Dermis blood vessel endothelial cell (primary cell): ENCODE results near the gene MCTP1. TPM values are rescaled to one million over a fixed set of nuclear protein-coding genes. Genes with fewer than 3 reads are reported as not detected.
"Not testable (repeated sequence)": the region's sequence is repeated elsewhere in the genome, so short reads cannot be mapped to it uniquely, and the experiment has no call there.

Experiments
- DNase-seq: peaks from one replicate; pipeline ENCODE4 v3.0.0; 2010
- total RNA-seq: library from RNA; depleted of rRNA; stranded (reverse); fragments of >200 nt; gene quantifications from 2 replicates; pipeline ENCODE4 v1.2.3, GENCODE V29; 2014

The MCTP1 gene
- total RNA-seq, 1 donor from 2014 or later = 255 TPM

- peak; percentile 67 for DNase-seq
These were observed 257.7 kb downstream of the MCTP1 start for GRCh38 chr5:95027151-95027721.

DNA sequence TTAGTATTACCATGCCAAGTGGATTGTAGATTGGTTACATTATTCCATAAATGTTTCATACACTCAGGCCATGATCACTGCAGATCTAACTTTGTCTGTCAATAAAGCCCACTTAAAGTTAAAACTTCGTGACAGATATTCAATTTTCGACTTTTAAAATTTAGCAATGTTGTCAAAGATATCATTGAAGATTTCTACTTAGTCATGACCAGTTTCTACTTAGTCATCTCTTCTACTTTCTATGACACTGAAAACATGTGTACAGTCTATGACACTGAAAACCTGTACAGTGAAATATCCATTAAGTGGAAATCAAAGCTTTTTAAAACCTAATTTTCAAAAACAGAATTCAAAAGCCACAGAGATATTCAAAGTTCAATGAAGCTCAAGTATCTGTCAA lies 258.2 kb downstream of the MCTP1 start:
- no peak for DNase-seq

GRCh38 chr5:95022967-95023695 lies 261.8 kb downstream of the MCTP1 start:
- DNase-seq = peak; percentile 57

DNA sequence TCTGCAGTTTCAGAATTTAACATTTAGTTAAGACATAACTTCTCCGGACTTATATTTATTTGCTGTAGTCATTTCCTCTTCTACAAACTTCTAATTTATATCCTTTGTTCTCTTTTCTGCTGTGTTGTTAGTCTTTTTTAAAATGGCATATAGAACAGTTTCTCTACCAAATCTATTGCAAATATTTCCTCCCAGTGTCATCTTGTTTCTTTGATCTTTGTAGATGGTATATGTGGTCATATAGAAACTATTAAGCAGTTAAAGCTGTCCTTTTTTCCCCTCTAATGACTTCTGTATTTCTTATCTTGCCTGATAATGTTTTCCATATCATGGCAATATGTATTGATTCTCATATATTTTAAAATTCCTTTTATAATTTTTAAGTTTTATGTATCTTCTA lies 264.5 kb downstream of the MCTP1 start:
- DNase-seq = no peak

GRCh38 chr5:95018946-95019345 lies 265.9 kb downstream of the MCTP1 start:
- no peak for DNase-seq

DNA sequence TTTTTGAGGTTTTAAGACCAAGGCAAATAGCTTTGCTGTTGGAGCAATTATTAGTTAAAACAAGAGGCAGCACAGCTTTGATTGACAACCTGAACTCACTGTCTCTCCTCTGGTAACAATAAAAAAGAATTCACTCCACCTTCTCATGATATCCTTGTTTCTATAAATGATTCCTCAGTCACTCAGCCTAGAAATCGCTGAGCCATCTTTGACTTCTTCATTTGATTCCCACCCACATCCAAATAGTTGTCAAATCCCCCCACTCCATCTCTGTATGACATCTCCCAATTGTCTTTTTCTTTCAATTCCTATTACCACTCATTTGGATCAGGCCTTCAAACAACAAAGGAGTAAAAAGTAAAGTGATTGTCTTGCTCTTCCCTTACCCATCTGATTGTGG lies 266.4 kb downstream of the MCTP1 start:
- no peak for DNase-seq

GRCh38 chr5:95009812-95010211 lies 275.1 kb downstream of the MCTP1 start:
- DNase-seq = no peak

DNA sequence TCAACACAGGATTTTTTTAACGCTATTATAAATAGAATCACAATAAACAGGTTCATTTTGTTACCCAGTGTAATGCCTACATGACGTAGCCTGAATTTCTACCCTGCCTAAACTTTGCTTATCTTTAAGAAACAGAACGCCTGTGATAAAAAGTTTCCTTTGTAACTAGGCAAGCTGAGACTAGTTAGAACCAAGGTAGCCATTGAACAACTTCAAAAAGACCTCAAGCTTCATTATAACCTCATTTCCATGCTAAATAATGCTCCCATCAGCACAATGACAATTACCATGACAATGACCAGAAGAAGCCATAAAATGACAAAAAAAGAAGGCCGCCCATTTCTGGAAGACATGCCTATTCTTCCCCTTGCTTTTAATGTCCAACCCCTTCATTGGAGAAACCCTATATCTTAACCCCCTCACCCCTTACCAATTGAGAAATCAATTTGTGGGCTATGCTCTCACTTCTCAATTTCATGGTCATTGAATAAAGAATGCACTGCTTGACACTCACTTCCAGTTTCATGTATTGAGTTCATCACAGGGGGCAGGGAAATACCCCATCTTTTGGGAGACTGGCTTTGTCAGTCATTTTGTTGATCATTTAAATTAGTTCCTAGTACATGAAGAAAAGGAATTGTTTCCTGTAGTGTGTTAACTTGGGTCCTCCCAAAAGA lies 276.8 kb downstream of the MCTP1 start:
- no peak for DNase-seq

GRCh38 chr5:95005811-95006210 lies 279.1 kb downstream of the MCTP1 start:
- no peak for DNase-seq

DNA sequence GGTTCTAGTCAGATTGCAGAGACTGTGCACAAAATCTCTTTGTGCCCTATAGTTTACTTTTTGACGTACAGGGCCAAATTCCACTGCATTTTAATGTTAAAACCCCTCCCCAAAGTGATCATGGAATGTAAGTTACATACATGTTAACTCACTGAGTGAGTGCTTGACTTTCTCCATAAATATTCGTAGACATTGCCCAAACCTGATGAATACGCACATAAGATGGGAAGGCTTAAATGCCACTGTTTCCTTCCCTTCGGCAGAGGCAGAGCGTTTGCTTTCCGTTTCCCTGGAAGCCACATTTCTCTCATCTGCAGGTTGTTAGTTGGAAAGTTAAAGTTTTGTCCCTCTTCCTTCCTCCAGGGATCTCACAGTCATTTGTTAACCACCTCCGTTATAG lies 286.2 kb downstream of the MCTP1 start:
- DNase-seq = no peak

- DNase-seq = not testable (repeated sequence)
These were observed 290.4 kb downstream of the MCTP1 start for GRCh38 chr5:94994537-94994936.

DNA sequence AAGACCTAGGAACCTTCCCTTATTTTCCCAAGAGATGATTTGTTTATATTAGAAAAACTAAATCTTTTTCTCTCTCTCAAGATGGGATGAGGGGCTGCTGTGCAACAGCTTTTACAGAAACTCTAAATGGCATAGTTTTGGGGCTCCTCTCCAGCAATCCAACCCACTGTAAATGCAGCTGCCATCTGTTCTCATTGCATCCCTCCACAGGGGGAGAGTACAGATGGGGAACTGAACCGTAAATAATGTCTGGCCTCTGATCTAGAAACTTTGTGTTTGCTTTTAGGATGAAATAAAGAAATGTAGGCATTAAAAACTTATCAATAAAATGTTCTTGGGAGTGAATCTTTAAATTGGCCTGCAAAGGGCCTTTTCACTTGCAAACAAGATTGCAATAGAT lies 291.4 kb downstream of the MCTP1 start:
- DNase-seq = no peak

DNA sequence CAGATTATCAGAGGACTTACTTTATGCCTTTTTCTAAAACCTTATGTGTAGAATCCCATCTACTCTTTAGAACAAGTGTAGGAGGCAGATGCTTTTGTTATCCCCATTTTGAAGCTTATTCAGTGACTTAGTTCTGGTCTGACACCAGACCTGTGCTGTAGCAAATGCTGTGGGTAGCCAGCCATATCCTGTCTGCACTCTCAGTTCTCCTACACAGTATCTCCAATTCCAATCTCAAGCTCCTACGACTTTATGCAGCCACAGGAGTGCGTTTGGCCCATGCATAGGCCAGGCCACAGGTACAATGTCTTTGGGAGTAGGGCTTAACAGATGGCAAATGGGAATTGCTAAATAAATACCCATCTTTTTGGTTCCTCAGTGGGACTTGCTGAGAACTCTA lies 292.6 kb downstream of the MCTP1 start:
- no peak for DNase-seq

DNA sequence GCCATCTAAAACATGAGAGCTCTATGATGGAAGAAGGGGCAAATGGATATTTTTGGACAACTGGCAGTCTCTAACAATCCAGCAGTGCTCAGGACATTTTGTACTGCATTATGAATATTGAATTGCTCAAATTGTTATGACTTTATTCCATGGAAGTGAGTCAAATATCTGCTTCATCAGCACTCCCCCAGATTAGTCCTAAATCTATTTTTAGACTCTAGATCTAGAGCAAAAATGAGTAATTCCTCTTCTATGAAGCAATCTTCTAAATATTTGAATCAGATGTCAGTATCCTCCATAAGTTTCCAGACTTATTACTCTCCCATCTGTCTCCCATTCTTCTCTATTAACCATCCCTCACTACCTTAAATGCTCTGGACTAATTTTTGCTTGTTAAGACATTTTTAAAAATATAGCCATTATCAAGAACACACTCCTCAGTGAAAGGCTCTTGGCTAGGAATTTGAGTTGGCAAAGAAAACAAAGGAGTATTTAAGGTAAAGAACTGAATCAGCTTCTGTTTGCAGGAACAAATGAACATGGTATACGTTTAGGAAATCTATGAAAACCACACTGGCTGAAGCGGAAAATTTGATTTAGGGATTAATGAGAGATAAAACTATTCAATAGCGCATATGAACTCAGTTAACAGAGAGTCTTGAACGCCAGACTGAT lies 300.9 kb downstream of the MCTP1 start:
- peak; percentile 17 for DNase-seq

DNA sequence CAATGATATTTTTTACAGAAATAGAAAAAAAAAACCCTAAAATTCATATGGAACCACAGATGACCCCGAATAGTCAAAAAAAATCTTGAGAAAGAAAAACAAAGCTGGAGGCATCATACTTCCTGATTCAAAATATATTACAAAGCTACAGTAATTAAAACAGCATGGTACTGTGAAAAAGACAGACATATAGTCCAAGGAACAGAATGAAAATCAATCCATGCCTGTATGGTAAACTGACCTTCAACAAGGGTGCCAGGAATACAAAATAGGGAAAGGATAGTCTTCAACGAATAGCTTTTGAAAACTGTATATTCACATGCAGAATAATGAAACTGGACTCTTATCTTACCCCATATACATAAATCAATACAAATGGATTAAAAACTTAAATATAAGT lies 307.5 kb downstream of the MCTP1 start:
- no peak for DNase-seq

- DNase-seq = no peak
These were observed 308.0 kb downstream of the MCTP1 start for GRCh38 chr5:94976853-94977252.

GRCh38 chr5:94972268-94972667 lies 312.6 kb downstream of the MCTP1 start:
- no peak for DNase-seq

- peak; percentile 60 for DNase-seq
These were observed 315.7 kb downstream of the MCTP1 start for GRCh38 chr5:94969174-94969573.

GRCh38 chr5:94968507-94969095 lies 316.3 kb downstream of the MCTP1 start:
- DNase-seq = peak; percentile 86

DNA sequence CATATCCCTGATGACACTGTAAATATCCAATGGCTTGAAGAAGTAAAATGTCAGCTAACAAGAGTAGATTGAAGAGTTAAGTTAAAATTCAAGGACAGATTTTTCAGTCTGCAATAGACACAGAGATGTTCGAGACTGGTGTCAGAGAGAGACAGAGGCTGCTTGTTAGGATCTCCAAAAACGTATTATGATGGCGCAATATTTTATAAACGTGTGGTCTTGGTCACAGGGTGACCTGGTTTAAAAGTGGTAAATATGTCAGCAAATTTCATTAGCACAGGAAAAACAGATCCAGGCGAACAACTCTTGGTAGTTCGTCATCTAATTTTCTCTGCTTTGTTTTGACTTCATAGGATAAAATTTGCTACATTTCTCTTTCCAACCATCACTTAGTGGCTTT lies 317.4 kb downstream of the MCTP1 start:
- no peak for DNase-seq

DNA sequence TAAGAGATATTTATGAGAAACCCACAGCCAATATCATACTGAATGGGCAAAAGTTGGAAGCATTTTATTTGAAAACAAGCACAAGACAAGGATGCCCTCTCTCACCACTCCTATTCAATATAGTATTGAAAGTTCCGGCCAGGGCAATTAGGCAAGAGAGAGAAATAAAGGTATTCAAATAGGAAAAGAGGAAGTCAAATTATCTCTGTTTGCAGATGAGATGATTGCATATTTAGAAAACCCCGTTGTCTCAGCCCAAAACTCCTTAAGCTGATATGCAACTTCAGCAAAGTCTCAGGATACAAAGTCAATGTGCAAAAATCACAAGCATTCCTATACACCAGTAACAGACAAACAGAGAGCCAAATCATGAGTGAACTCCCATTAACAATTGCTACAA lies 325.6 kb downstream of the MCTP1 start:
- DNase-seq = not testable (repeated sequence)

DNA sequence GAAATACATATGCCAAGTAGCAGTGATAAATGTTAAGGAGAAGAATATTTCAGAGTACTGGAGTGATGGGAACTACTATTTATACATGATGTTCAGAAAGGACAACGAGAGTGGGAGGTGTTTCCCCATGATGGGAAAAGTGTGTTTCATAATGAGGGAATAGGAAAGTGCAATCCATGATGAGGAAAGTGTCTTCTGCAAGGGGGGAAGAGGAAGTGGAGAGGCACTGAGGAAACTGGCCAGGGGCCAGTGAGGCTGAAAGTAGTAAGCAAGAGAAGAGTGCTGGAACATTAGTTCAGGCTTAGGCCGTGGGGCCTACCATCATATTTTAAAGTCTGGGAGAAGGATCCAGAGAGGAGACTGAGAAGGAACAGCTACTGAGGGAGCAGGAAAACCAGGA lies 339.2 kb downstream of the MCTP1 start:
- no peak for DNase-seq

DNA sequence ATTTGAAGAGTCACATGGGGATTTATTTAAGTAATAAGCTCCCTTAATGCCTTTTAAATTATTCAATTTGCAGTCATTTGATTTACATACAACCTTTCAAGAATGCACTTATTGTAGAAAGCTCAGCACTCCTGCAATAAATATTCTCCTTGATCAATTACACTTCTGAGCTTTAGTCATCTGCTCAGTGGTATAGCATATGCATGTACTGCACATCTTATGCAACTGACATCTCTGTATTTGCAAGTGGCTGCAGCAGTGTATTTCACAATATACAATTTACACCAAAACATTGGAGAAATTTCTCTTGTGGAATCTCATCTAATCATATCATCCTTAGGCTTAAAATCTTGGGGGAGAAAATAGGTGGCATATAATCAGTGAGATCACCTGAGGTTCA lies 340.7 kb downstream of the MCTP1 start:
- no peak for DNase-seq
